CD4-positive, alpha-beta T cell treated with Interleukin-21 for 1 hour (primary cell): ENCODE results near the gene PPP1R15B.

ENCODE experiments used
- DNase-seq: peaks from one replicate; pipeline ENCODE4 v3.0.0-alpha.2; 2020

Gene PPP1R15B

GRCh38 chr1:204361781-204362180, 49.8 kb downstream of the PPP1R15B start:
- DNase-seq: no peak

DNA sequence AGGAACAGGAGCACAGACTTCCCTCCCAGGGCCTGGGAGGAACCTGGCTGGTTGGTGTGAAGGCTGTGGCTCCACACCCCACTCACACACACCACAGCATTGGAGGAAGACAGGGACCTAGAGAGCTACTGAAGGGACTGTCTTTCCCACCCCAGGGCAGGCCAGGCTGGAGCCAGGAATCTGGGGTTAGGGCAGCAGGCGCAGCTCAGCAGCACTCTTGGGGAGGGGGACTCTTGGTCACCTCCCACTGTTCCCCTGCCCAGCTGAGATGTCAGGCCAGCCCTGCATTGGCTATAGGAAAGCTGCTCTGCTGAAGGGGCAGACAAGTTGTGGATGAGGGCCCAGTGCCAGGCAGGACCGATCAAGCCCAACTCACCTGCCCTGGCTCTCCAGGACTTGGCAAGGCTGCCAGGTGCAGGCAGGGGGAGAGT, 50.3 kb downstream of the PPP1R15B start:
- no peak for DNase-seq

GRCh38 chr1:204360314-204360713, 51.3 kb downstream of the PPP1R15B start:
- no peak for DNase-seq

DNA sequence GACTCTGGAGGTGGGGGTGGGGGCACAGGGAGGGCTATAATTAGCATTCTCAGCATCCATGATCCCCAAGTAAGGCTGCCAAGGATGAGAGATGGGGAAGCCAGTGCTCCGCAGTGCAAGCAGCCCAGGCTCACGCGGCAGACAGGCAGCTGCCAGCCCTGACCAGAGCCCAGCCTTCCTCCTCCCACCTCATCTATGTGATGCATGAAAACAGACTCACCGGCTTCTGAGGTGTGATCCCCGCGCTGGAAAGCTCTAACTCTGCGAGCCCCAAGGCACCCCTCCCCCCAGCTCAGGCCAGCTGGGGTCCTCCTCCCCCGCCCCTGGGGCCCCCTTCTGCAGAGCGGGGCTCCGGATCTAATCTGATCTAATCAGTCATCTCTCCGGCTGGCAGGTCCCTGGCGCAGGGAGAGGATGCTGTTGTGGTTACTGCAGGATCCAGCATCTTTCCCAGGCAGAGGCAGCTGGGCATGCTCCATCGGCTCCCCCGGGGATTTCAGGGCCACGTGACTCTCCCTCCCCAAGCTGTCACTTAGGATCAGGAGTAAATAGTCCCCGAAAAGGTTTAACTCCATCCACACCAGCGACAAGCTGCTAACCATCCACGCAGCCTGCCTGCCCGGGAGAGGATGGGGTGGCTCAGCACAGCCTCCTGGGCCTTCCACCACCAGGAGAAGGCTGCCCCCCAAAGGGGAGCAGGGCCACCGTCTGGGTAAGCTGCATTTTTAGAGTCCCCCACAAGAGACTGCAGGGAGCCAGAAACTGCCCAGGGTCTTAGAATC, 52.0 kb downstream of the PPP1R15B start, which contains the start of gene PLEKHA6:
PLEKHA6 (minus strand) TSS at position 456 of the 782 bp plus-strand sequence. CDS start 86,202 bp downstream, outside the sequence.
- no peak for DNase-seq

DNA sequence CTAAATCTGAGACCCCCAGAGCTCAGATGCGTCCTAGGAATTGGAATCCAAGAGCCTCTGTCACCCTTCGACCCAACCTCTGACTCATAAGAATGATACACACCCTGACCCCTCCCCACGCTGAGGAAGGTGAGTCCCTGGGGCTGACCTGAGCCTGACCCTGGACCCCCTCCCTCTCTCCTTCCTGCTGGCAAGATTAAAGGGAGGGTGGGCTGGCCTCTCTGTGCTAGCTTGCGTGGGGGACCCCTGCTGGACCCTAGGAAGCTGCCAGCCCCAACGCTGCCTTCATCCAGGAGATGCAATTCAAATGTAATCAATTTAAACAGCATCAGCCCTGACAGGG, 52.5 kb downstream of the PPP1R15B start:
- DNase-seq: no peak

- no peak for DNase-seq
Measured at GRCh38 chr1:204358605-204359004, 53.0 kb downstream of the PPP1R15B start.

DNA sequence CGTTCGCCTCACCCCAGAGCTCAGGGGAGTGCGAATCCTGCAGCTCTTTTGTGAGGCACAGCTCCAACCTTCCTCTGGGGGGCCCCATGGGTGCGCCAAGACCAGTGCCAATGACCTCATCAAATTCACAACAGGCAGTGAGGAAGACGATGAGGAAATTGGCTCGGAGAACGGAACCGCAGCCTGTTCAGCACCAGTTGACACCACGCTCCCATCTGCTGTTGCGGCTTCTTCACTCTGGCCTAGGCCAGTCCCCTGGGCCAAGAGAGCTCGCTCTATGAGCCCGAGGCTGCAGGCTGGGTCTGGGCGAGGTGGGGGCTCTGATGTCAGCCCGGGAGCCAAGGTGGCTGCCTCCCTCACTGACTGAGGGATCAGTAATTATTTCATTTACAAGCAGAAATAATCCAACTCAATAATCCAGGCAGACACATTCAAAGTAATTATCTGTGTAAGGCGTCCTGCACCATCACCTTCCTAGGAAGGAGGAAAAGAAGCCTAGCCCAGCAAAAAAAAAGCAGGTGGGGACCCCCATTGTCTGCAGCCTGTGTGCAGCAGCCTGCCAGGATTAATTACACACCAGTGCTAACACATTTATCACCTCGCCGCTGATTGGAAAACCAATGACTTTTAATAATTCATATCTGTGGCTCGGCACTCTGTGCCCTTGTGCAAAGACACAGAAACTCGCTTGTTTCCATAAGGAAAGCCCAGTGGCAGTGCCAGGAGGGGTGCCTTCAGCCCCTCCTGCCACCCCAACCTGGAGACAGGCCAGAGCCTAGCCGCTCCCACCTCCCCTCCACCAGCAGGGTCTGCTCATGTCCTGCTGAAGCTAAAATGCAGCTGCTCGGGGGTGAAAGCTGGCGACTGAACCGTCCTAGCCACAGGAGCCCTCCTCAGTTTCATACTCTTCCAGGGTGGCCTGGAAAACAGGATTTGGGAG, 53.8 kb downstream of the PPP1R15B start:
- DNase-seq: no peak

GRCh38 chr1:204356997-204357396, 54.6 kb downstream of the PPP1R15B start:
- DNase-seq: no peak

- no peak for DNase-seq
Measured at GRCh38 chr1:204355913-204356312, 55.7 kb downstream of the PPP1R15B start.

DNA sequence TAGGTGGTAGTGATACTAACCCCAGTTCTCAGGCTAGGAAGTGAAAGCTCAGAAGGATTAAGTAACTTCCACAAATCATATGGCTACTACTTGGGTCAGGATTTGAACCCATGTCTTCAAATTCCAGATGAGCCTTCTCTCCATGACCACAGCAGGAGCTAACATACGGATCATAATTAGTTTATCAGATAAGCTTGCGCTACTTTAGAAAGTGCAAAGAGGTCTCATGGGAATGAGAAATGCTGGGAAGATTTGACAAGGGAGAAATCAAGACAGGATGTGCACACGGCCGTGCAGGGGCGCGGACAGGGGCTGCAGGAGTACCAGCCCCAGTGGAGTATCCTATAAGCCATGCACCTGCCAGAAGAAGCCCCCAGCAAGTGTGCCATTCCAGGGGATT, 57.0 kb downstream of the PPP1R15B start:
- no peak for DNase-seq
